ENCODE measurements around the gene DNAJC6.
A peak's percentile ranks its signal among the peaks of the same experiment; 100 is the strongest.

The DNAJC6 gene

GRCh38 chr1:65265651-65266351, 43.5 kb upstream of the DNAJC6 start:
- peak; percentile 38 for DNase-seq (ENCODE audit: low spot score)
- peak; percentile 10 for TF ChIP-seq CTCF (IDR thresholded peaks at IDR 0.05; ENCODE audit: extremely low read depth, missing control alignments)

- no peak for TF ChIP-seq CTCF (IDR thresholded peaks at IDR 0.05; ENCODE audit: extremely low read depth, missing control alignments)
These were observed 42.9 kb upstream of the DNAJC6 start for GRCh38 chr1:65266476-65266875.

GRCh38 chr1:65267271-65267670, 42.1 kb upstream of the DNAJC6 start:
- no peak for DNase-seq (ENCODE audit: low spot score)
- TF ChIP-seq CTCF (IDR thresholded peaks at IDR 0.05; ENCODE audit: extremely low read depth, missing control alignments), result no peak

More at GRCh38 chr1:65266476-65266875, 42.9 kb upstream of the DNAJC6 start:
- no peak for DNase-seq (ENCODE audit: low spot score)

- DNase-seq (ENCODE audit: low spot score), result no peak
- no peak for TF ChIP-seq CTCF (IDR thresholded peaks at IDR 0.05; ENCODE audit: extremely low read depth, missing control alignments)
These were observed 41.7 kb upstream of the DNAJC6 start for GRCh38 chr1:65267683-65268082.

- TF ChIP-seq CTCF (IDR thresholded peaks at IDR 0.05; ENCODE audit: extremely low read depth, missing control alignments), result no peak
- no peak for DNase-seq (ENCODE audit: low spot score)
These were observed 39.7 kb upstream of the DNAJC6 start for GRCh38 chr1:65269612-65270011.

- no peak for DNase-seq (ENCODE audit: low spot score)
- TF ChIP-seq CTCF (IDR thresholded peaks at IDR 0.05; ENCODE audit: extremely low read depth, missing control alignments), result no peak
These were observed 33.0 kb upstream of the DNAJC6 start for GRCh38 chr1:65276197-65276939.

GRCh38 chr1:65277605-65278347, 31.6 kb upstream of the DNAJC6 start:
- no peak for TF ChIP-seq CTCF (IDR thresholded peaks at IDR 0.05; ENCODE audit: extremely low read depth, missing control alignments)
- no peak for DNase-seq (ENCODE audit: low spot score)
